IPS-NIHi7 (cell line): ENCODE results near the gene SAMD4B.
A peak's percentile ranks its signal among the peaks of the same experiment; 100 is the strongest.

Experiments
- DNase-seq: peaks from one replicate; pipeline ENCODE4 v3.0.0; 2012; ENCODE audit warnings: mixed read lengths; ENCODE audit errors: extremely low spot score

Gene SAMD4B

DNA sequence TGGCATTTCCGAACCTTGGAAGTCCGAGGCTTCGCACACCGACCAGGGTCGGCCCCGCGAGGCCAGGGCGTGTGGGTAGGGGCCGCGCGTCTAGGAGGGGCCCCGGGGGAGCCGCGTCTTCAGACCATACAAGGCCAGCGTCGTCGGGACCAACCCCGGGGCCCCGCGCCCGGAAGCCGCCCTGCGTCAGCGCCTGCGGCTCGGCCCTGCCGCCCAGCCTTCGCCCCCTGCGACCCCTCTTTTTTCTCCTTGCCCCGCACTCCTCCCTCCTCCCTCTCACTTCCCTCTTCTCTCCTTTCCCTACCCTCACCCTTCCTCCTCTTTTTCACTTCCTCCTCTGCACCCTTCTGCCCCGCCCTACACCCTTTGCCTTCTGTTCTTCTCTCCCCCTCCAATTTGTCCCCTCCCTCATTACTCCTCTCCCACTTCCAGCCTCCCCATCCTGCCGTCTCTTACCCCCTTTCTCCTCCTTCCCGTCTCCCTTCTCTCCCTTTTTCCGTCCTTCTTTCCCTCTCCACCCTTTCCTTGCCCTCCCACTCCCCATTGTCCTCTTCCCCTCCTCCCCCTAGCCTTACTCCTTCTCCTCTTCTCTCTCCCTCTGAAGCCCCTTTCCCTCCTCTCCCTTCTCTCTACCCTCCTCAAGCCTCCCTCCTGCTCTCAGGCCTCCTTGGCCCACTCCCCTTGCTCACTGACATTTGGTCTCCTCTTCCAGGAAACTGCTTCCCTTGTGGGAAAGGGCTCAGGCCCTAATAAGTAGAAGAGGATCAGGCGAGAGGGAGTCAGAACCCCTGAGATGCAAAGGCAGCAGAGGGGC is 68.0 kb downstream of the SAMD4B start:
- peak; percentile 20 for DNase-seq

DNA sequence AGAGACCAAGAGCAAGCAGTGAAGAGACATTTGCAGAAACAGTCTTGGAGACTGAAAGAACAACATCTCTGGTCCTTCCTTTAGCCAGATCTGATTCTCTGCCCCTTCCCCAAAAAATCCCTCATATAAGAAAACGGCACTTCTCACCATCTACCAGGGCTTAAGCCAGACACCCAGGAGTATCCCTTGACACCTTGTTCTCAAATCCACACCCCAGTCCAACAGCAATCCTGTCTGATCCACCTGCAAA is 68.5 kb downstream of the SAMD4B start:
- no peak for DNase-seq

DNA sequence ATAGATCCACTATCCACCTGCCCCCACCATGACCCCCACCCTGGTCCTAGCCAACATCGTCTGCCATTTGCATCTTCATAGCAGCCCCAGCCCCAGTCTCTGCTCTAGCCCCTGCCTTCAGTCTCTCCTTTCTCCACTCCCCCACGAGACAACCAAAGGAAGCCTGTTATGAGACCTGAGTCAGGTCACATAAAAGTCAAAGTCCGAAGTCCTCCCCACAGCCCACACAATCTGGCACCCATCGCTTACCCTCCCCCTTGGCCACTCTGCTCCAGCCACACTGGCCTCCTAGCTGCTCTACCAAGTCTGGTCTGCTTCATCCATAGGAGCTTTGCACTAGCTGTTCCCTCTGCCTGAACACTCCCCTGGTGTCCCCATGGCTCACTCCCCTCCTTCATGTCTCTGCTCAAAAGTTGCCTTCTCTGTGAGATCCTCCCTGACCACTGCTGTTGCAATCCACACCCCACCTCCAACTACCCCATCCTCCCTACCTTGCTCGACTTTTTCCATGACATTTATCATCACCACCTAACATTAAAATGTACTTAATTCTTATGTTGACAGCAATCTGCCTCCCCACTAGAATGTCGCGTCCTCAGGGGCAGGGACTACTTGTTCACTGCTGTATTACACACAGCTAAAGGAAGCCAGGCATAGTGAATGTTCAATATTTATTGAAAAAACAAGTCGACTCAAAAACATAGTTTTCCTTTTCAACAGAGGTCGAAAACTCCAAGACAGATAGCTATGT is 69.0 kb downstream of the SAMD4B start:
- no peak for DNase-seq

DNA sequence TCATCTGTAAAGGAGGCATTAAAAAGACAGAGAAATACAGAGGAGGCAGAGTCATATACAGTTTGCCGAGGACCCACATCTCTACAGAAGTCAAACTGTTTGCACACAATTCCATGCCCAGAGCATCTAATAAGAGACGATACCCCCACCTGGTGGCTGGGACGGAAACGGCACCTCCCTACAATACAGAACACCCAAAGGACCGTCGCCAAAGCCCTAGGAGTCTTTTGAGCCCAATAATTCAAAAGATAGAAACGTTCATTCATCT is 69.5 kb downstream of the SAMD4B start:
- no peak for DNase-seq

DNA sequence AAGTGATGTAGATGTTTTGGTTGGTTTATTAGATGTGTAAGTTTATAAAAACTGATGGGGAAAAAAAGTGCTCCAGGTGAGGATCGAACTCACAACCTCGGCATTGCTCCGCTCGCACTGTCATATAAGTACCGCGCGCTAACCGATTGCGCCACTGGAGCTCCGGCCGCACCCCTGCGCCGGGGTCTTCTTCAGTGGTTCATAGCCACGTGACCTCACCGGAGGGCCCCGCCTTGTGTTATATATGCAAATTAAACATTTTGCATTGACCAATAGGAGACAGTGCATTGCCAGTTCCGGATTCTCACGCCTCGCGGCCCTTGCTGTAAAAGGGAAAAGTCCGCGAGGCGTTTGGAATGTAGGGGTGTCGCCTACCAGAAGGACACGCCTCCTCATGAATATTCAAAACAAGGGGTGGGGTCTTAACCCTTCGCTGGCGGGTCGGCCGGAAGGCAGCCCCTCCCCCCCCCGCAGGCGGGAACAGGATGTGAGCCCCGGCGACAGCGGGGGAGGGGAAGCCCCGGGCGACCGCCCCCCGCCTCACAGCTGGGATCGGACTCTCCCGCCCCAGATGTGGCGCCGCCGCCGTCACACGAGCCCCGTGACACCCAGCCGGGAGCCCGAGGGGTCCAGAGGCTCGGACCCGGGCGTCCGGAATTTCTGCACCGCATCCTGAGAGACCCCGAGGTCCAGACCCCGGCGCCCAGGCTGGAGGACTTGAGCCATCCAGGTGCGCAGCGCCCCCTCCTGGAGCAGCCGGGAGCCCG is 70.1 kb downstream of the SAMD4B start, which contains the start of gene PLEKHG2:
PLEKHG2 (plus strand) TSS at position 570 of the 767 bp plus-strand sequence. CDS start 1,418 bp downstream, outside the sequence.
- peak; percentile 87 for DNase-seq

DNA sequence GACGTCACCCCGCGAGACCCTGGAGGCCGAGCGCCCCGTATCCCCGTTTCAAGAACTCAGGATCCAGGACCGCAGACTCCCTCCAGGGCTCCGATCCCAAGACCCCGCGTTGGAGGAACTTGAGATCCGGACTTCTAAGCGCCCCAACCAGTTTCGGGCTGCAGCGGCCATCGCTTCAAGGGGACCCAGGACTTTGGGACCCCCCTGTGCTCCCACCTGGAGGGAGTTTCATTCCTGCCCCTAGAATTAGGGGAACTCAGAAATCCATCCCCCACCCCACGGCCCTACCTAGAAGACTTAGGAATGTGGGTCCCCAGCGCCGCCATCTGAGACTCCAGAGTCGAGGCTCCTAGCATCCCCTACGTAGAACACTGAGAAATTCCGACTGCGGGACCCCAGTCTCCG is 70.6 kb downstream of the SAMD4B start:
- no peak for DNase-seq

DNA sequence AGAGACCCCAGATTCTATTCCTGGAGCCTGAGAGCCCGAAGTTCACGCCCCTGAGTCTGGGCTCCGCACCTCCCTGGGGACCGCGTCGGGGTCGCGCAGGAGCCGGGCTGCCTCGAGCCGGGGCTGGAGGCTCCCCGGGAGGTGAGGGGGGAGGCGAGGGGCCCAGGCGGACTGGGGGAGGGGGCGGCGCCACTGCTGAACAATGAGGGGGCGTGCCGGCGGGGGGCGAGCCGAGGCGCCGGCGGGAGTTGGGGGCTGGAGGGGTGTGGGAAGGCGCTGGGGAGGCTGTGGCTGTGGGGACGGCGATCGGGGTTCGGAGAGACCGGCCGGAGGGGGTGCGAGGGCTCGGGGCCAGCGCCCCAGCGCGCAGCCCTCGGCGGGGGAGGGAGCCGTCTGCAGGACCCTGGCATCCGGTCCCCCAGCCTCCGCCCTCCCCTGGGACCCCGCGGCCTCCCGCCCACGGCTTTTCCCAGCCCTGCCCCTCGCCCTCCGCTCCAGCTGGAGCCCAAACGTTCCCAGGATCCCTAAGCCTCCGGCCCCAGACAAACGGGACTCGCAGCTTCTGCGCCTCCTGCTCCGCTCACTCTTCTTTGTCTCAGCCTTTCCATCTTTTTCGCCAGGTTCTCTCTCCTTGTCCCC is 71.2 kb downstream of the SAMD4B start:
- peak; percentile 67 for DNase-seq

DNA sequence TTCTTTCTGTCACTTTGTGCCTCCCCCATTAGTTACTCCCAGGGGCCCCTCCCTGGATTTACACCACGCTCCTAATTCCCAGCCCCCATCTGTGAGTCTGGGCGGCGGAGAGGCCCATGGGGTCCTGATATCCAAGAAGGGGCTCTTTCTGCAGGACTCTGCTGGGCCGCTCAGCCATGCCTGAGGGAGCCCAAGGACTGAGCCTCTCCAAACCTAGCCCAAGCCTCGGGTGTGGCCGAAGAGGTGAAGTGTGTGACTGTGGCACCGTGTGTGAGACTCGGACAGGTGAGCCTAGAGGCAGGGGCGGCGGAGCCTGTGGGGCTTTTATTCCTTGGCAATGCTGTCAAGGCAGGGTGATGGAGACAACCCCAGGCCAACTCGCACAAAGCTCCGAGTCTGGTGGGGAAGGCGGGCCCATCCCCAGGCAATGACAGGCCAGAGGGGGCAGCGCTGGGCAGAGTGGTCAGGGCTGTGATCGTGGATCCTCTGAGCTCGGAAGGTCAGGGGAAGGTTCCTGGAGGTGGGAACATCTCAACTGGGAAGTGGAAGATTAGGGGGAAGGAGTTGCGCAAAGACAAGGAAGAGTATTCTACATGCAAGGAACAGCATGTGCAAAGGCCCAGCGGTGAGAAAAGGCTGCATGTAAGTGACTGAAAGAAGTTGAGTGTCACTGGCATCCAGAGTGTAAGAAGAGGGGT is 71.8 kb downstream of the SAMD4B start:
- no peak for DNase-seq

DNA sequence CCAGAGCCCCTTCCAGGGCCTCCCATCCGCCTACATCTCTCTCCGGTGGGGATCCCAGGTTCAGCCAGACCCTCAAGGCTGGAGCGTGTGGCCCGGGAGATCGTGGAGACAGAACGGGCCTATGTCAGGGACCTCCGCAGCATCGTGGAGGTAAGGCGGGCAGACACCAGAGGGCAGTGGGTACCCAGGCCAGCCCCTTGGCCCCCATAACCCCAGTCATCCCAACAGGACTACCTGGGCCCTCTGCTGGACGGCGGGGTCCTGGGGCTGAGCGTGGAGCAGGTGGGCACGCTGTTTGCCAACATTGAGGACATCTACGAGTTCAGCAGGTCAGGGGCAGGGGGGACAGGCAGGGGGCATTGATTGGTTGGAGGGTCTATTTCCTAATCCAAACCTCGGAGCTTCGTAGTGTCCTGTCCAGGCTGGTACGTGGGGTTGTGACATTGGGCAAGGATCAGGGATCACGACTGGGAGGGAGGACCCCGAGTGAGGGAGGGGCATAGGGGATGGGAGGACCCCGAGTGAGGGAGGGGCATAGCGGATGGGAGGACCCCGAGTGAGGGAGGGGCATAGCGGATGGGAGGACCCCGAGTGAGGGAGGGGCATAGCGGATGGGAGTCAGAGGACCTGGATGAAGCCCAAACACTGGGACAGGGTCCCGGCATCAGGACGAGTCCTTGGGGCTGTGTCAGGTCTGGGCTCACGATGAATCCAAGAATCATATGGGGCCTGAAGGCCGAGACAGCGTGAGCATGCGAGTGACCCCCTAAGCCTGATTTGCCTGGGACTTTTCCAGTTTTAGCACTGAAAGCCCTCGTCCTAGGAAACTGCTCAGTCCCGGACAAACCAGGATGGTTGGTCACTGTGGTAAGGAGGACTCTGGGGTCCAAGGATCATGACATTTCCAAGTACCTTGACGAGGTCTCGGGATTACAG is 73.2 kb downstream of the SAMD4B start:
- no peak for DNase-seq

DNA sequence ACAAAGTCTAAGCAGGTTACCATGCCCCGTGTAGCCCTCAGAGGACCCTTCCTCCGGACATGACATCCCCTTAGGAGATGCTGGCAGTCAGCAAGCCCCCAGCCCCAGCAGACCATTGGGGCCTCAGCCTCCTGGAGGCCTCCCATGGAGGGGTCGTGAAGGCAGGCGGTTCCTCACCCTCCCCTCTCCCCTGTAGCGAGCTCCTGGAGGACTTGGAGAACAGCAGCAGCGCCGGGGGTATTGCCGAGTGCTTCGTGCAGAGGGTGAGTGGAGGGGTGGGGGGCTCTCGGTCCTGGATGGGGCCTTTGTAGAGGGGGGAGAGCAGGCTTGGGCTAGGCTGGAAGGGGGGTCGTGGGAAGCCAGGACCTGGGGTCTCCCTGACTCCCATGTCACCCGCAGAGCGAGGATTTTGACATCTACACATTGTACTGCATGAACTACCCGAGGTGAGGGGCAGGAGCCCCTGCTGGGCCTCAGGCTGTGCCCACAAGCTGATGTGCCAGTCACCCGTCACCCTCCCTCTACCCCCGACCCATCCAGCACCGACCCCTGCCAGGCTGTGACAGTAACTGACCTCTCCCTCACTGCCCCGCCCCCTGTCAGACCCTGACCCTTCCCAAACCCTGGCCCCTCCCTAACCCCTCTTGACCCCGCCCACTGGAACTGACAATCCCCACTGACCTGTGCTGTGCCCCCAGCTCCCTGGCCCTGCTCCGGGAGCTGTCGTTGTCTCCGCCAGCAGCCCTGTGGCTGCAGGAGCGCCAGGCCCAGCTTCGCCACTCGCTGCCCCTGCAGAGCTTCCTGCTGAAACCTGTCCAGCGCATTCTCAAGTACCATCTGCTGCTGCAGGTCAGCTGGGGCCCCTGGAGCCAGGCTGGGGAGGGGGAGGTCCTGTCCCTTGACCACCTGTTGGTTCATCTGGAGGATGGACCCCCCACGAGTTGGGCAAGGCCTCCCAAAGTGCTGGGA is 74.2 kb downstream of the SAMD4B start:
- no peak for DNase-seq

DNA sequence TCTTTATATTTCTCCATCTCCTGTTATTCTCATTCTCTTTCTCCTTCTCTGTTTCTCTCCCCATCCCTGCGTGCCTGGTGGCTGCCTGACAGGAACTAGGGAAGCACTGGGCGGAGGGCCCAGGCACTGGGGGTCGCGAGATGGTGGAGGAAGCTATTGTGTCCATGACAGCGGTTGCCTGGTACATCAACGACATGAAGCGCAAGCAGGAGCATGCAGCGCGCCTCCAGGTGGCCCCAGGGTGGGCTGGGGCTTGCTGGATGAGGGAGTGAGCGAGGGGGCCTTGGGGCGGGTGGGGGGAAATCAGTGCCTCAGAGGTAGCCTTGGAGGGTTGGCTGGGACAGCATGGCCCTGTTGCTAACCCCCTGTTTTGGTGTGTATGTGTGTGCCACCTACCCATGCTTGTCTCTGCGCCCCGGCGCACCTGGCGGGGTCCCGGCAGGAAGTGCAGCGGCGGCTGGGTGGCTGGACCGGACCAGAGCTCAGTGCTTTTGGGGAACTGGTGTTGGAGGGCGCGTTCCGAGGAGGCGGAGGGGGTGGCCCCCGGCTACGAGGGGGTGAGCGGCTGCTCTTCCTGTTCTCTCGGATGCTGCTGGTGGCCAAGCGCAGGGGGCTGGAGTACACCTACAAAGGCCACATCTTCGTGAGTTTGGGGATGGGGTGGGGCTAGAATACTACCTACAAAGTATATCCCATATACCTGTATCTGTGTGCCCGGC is 75.4 kb downstream of the SAMD4B start:
- no peak for DNase-seq

DNA sequence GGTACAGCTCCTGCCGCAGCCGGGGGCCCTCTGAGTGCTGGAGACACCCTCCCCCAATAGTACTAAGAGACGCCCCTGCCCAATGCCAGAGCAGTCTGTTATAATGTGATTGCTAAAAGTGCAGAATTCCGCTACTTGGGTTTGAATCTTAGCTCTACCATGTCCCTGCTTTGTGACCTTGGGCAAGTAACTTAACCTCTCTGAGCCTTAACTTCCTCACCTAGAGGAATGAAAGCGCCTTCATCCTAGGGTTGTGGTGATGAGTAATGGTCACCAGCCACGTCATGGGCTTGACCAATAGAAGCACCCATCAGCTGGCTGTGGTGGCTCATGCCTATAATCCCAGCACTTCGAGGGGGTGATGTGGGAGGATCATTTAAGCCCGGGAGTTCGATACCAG is 76.8 kb downstream of the SAMD4B start:
- no peak for DNase-seq

DNA sequence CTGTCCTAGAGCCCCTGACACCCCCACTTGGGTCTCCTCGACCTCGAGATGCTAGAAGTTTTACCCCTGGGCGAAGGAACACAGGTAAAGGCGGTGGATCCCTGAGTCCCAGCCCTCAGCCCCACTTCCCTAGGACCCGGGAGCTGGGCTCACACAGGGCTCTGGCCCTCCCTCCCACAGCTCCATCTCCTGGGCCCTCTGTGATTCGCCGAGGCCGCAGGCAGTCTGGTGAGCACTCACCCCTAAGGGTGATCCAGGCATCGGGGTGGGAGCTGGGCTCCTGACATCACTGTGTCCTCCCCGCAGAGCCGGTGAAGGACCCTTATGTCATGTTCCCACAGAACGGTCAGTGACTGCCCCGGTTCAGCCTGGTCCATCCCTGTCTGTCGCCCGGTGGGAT is 78.5 kb downstream of the SAMD4B start:
- no peak for DNase-seq

DNA sequence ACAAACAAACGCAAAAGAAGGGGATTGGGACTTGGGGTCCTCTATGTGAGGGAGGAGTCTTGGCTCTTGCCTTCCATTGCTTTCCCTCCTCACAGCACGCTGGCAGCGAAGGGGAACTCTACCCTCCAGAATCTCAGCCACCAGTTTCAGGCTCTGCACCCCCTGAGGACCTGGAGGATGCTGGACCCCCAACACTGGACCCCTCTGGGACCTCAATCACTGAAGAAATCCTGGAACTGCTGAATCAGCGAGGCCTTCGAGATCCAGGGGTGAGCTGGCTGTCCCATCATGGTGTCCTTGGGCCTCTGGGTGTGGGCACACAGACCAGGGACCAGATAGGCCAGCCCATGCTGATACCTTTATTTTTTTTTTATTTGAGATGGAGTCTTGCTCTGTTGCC is 79.8 kb downstream of the SAMD4B start:
- DNase-seq: no peak

DNA sequence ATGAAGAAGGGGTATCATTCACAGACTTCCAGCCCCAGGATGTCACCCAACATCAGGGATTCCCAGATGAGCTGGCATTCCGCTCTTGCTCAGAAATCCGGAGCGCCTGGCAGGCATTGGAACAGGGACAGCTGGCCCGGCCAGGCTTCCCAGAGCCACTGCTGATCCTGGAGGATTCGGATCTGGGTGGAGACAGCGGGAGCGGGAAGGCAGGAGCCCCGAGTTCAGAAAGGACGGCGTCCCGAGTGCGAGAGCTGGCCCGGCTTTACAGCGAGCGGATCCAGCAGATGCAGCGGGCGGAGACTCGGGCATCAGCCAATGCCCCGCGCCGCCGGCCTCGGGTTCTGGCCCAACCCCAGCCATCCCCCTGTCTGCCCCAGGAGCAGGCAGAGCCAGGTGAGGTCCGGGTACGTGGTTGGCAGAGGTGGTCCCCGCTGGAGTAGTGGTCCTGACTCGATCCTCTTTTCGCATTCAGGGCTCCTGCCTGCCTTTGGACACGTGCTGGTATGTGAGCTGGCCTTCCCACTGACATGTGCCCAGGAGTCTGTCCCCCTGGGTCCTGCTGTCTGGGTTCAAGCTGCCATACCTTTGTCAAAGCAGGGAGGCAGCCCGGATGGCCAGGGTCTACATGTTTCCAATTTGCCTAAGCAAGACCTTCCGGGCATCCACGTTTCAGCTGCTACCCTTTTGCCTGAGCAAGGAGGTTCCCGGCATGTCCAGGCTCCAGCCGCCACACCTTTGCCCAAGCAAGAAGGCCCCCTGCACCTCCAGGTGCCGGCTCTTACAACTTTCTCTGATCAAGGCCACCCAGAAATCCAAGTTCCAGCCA is 81.3 kb downstream of the SAMD4B start:
- no peak for DNase-seq

DNA sequence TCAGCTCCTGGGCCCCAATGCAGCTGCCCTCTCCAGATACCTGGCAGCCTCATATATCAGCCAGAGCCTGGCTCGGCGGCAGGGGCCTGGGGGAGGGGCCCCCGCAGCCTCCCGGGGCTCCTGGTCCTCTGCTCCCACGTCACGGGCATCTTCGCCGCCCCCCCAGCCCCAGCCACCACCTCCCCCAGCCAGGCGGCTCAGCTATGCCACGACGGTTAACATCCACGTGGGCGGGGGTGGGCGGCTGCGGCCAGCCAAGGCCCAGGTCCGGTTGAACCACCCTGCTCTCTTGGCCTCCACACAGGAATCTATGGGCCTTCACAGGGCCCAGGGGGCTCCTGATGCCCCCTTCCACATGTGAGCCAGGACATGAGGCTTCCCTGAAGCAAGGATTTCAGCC is 82.7 kb downstream of the SAMD4B start:
- DNase-seq: no peak

DNA sequence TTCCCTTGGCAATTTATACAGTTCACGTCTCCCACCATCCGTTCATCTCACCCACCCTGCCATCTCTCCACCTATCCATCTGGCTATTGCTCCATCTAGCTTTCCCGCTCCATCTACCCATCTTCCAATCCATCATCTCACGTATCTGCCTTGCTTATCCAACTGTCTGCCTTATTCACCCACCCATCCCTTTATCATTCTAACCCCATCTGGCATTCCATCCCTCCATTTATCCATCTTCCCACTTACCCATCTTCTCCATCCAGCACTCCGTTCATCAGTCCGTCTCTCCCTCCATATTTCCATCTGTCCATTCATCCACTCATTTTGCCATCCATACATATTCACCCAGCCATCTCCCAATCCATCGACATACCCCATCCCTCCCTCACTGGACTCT is 83.5 kb downstream of the SAMD4B start:
- DNase-seq: no peak

DNA sequence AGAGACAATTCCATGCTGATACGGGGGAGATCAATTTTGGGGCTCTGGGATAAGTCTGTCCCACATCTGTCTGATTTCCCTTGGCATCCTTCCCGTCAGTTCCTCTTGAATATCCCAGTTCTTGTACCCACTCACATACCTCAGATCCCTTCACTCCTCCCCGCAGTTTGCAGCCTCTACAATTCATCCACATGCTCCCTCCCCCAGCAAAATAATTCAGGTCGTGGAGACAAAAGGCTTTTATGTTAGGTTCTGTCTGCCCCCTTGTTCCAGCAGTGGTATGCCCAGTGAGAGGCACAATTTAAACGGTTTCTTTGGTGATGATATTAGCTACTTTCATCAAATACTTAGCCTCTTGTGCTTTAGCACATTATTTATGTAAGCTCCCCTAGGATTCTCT is 83.9 kb downstream of the SAMD4B start:
- DNase-seq: no peak
